Stimulated activated CD4-positive, alpha-beta T cell treated with anti-CD3 and anti-CD28 coated beads, Interleukin-12 subunit alpha, Interleukin-12 subunit beta, amount 100 ng/mL, for 4 hours (primary cell): ENCODE results near the gene HIPK2.
"Not testable (repeated sequence)": the region's sequence is repeated elsewhere in the genome, so short reads cannot be mapped to it uniquely, and the experiment has no call there.

Source experiments
- DNase-seq: peaks from one replicate; pipeline ENCODE4 v3.0.0-alpha.2; 2020

Gene HIPK2

DNA sequence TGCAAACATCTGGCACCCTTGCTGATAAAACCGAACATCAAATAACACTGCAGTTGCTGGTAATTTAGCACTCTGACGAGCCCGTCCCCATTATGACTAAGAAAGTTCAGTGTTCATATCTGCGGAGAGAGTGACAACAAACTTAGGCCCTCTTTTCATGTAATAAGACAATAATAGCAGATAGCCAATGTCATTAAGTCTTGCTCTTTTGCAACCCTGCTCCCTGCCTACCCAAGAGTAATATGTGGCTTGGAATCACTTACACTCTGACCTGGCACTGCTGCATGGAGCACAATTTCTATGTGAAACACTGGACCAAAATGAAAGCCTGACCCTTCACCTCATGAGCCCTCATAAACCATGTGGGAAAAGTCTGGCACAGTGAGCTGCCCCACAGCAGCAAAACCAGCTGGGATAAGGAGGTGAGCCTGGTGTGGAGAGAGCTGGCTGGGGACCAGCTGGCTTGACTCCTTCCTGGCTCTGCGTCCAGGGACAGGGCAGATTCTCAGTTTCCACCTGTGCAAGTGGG, 86.5 kb downstream of the HIPK2 start:
- DNase-seq: no peak

DNA sequence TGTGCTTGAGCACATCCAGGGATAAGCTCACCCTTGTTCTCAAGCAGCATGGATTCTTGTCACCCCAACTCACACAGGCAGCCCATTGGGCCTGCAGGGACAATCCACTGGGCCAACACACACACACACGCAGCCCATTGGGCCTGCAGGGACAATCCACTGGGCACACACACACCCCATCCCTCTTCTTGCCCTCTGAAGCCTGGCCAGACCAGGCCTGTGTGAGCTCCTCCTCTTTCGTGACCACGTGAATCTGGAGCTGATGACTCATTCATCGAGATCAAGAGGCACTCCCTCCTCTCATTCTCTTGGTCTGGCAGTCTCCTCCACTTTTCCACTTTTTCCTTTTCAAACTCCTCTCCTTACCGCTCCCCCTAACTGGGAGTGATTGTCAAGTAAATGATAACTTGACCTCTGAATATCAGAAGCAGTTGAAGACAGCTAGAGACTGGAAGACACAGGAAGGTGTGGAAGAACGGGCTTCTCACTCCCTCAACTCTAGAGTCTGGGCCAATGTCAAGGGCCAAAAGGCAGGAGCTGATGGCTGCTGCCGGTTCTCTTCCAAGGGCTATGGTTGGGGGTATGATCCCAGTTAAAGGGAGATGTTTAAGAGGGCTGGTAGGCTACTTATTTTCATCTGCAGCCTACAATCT, 89.7 kb downstream of the HIPK2 start:
- DNase-seq: no peak

DNA sequence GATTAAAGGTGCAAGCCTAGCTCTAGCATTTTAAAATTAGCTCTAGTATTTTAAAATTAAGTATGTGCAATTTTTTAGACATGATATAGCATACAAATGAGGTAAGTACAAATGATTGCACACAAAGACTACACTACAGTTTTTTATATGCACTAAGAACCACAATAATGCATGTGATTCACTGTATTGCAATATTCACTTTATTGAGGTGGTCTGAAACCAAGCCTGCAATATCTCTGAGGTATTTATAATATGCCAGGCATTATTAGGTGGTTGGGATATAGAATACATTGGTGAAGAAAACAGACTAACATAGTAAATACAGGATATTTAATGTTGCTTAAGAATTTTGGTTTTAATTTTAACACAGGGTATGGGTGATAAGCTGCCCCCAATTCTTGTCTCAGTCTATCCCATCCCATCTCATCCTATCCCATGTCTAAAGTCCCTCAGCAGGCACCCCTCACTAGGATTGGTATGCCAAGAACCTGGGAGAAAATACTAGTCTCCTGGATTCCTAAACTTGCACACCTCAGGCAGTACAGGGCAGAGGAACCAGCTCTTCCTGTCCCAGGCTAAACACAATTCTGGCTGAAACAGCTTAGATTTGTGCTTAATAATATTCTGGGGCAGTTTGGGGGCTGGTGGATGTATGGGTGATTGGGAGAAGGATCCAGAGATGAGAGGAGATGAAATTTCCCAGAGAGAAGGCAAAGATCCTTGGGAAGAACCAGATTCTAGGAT, 90.4 kb downstream of the HIPK2 start:
- no peak for DNase-seq

DNA sequence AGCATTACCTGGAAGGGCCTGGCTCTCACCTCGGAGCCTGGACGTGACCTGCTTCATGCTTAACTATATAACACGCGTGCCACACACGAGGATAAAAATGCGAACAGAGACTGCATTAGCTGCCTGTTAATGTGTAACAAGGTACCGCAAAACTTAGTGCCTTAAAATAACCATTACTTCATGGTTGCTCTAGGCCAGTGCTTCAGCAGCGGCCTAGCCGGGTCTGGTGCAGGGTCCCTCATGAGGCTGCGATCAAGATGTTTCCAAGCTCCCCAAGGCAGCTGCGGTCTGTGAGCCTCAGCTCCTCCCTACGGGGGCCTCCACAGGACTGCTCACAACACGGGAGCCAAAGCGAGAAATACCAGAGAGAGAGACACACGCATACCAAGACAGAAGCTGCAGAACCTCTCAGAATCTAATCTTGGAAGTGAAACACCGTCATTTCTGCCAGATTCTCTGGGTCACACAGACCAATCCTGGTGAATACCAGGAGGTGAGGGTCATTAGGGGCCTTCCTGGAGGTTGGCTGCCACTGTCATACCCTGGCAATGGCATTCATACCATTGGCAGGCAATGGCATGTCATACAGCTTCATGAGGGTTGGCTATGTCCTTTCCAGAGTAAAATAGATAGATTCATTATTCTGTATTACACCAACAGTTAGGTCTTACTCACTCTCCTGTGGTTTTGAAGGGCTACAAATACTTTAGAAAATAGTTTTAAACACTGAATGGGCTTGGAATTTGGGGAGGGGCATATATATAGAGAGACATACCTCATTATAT, 94.5 kb downstream of the HIPK2 start:
- no peak for DNase-seq

DNA sequence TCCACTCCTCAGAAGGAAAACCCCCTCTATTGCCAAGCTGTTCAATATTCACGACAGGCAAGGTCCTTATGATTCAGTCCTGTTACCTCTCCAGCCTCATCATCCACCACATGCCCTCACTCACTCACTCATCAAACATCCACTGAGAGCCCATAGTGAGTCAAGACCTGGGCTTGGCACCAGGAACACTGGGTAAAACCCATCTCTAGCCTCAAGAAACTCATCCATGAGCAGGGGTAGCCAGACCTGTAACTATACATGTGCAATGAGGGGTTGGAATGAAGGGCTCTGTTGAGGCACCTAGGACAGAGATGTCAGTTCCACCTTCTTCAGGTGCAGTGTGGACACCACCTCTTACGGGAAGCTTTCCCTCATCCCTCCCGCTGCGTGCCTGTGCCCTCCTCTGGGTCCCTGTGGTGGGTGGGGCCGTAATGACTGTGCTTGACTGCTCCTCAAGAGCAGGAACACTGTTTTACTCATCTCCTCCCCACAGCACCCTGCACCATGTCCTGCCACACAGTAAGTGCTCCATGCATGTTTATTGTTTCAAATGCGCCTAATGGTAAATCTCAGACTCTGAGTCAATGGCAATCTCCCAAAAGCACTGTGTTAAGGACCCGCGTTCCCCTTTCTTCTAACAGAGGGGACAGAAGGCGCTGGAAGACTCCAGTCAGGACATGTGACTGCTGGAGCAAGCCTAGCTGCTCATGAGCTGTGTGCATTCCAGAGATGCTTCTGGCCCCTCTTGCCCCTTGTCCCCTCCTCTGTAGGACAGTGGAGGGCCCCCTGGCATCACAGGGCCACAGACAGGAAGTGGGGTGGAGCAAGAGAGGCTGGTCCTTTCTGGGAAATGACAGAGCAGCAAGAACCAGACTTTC, 95.4 kb downstream of the HIPK2 start:
- DNase-seq: no peak

DNA sequence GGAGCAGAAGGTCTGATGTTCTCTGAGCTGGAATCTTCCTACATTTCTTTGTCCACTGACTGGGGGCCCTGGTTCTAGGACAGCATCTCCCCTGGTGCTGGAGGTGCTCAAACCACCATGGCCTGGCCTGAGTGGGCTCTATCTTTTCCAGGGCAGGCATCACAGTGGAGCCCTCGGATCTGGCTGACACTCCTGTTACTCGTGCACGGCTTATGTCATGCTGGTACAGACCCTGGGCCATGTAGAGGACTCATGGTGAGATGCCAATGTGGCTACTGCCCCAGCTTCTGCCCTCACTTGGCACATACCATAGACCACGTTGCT, 96.0 kb downstream of the HIPK2 start:
- DNase-seq: no peak

DNA sequence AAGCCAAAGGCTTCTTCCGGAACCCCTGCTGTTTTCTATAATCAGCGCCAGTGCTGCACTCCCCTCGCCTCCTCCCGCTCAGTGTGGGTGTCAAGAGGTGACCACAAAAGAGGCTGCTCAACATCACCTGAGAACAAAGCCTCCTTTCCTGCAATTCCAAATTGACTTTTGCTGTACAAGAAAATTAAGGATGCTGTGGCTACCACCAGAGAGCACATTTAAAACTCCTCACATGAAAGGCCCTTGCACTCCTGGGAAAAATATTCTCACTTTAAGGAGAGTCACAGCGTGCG, 96.4 kb downstream of the HIPK2 start:
- DNase-seq: no peak

DNA sequence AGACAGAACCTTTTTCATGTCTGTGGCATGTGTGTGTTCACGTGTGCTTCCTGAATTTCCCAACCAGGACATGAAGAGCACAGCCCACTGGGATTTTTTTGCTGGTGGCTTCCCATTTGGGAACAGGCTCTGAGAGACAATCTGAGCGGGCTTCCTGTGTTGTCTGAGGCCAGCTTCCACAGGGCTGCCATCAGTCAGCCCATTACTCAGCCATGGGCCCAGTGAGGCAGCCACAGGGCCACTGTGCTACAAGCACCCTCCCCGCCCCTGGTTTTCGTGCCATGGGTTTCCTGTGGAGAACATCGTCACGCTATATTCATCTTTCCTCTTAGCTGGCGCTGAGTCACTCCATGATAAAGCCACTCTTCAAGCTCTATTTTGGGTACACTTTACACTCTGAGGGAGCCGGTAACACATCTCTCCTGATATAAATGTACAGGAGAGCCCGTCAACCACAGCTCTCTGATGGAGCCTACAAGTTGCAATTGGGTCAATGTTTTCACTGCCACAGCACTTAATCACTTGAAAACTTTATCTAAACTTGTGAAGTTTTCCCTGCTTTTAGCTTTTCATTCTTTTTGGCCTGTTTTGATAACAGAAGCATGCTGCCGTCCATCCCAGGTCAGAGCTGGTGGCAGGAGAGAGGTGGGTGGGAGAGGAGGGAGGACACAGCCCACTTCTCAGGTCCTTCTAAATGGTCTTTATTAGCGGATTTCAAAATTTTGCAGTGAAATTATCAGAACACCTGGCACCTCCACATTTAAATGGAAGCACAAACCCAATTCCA, 96.9 kb downstream of the HIPK2 start:
- DNase-seq: peak; percentile 64

DNA sequence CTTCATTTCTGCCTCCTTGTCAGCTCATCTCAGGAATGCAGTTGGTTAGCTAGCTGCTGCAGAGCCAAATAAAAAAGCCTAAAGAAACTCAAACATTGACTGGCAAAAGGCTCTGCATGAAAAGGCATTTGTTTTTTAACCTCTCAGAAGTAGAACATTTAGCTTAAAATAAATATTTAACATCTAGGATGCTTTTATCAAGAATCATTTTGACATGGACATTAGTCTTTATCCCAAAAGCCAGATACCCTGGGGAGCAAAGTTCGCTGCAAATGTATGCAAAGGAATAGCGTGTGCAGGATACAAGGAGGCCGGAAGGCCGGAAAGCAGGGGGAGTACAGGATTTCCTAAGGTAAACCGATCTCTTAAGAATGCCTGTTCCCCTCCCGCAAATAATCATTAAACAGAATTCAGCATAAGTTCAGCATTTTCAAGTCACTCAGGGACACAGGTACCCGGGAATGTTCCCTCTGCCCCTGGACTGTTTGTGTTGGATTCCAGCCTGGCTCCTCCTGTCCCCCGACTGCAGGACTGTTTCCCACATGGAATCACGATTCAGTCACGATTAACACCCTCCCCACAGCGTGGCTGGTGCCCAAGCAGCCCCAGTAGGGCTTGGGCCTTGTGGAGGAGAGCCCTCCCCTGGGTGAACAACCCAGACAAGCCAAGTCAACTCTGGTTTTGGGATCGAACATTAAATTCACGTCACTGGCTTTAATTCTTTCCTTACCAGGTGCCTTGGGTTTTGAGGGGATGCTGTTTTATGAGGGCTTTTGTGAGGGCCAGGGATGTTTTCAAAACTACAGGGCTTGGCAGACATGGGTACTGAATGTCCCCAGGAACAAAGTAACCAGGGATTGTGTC, 97.8 kb downstream of the HIPK2 start:
- no peak for DNase-seq

DNA sequence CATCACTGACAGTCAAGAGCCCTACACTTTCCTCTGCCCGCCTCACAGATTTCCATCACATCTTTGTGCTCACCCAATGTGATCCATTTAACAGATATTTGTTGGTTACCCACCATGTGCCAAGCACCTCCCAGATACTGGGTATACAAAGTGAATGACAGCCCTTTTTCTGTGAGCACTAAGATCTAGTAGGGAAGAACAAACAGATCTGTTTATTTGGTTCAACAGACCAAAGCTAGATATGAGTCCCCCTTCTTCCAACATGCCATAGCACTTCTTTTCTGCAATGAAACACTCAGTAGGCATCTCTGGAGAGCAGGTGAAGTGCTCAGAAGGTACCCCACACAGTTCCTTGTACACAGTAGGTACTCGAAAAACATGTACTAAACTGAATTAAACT, 101.4 kb downstream of the HIPK2 start:
- no peak for DNase-seq

DNA sequence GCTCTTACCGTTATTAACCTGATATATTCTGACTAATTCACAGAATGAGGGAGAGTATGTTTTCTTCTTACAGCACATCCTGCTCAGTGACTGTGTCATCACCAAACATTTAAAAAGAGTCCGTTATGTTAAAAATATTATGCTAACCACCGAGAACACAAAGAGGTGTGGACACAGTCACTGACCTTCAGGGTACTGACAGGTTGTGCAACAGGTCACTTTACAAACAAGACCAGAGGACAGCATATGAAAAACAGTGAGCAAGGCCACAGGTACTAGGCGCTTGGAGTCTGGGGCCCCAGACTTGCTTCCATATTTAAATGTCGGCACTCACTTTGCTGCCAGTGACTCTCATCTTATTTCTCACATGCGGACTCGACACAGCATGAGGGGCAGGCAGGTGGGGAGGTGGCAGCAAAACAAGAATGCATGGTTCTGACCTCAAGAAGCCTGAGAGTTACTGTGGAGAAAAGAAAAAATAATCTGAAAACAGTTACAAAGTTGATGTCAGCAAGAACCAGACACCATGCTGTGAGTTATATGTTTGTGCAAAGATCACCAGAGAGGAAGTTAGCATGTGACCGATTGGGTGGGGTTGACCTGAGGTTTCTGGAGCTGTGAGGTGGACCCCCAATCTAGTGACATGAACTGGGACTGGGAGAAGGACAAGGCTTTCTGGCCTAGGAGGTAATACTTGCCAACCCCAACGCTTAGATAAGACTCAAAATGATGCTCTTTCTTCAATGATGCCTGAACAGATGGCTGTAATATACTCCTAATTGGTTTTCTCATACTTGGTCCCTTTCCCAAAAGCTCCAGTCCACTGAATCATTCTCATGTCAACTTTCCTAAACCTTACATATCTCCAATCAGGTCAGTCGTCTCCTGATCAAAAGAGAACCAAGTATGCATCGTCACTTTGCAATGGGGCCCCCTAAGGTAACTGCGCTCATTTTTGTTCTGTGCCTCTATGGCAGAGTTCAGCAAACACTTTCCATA, 102.4 kb downstream of the HIPK2 start:
- no peak for DNase-seq

DNA sequence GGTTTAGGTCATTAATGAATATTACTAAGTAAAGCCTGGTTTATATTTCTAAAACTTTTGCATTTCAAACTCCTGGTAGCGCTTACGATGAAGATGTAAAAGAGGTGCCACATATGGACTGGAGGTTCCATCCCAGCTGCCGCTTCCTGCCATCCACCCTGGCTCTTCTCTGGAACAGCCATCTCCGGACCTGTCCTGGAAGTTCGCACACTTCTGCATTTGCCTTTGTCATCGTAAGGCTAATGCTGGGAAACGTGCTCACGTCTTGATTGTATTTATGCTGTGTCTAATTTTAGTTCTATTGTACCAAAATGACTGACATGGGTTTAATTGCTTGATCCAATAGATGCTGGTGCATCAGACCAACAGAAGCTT, 103.1 kb downstream of the HIPK2 start:
- DNase-seq: no peak

DNA sequence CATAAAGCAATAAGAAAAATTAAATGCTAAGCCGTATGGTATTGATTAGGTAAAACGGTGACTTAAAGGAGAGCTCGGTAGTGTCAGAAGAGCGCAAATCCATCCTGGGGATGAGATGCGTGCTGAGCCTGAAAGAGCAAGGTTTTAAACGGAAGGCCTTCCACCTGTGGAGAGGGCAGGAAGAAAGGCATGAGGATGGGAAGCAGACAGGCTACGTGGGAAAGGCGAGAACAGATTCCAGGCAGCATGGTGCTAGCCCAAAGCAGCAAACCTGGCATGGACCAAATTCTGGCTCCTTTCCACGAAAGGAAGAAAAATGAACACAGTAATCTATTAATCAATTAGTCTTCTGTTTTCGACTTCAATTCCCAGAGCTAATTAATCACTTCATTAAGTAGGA, 103.5 kb downstream of the HIPK2 start:
- no peak for DNase-seq

DNA sequence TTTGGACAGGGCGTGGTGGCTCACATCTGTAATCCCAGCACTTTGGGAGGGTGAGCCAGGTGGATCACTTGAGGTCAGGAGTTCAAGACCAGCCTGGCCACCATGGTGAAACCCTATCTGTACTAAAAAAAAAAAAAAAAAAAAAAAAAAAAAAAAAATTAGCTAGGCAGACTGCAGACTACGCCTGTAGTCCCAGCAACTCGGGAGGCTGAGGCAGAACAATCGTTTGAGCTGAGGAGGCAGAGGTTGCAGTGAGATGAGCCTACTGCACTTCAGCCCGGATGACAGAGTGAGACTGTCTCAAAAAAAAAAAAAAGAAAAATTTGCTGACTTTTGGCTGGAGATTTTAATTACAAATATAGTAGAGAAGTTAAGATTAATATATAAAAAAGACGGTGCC, 104.0 kb downstream of the HIPK2 start:
- no peak for DNase-seq

DNA sequence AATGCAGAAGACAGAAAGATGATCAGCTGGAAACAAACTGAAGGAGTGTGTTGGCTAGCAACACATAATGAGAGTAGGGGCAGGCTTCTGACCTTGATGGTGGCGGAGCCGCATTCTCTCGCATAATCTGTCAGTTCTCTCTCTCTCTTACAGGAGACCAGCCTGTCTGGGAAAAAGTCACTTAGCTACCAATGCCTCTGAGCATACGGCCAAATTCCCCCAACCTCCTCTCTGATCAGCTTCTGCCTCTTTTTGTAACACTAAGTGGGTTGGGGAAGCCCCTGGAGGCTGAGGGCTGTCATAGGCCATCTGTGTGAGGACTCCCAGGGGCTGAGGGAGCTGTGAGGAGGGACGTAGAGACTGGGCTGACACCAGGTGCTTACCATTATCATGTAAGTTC, 104.6 kb downstream of the HIPK2 start:
- no peak for DNase-seq

DNA sequence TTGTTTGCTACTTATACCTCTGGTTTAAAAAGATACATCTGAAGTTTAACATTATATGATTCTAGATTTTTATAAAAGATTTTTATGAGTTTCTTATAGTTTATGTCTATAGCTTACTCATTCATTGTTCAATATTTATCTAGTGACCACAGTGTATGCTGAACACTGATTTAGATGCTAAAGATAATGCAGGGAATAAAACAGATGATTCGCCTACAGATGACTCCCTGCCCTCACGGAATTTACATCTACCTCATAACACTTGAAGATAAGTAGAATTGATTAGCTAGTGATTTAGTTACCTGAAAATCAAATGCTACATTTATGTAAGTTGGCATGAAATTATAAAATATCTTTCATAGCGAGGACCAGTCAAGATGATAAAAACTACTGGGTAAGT, 105.8 kb downstream of the HIPK2 start:
- no peak for DNase-seq

DNA sequence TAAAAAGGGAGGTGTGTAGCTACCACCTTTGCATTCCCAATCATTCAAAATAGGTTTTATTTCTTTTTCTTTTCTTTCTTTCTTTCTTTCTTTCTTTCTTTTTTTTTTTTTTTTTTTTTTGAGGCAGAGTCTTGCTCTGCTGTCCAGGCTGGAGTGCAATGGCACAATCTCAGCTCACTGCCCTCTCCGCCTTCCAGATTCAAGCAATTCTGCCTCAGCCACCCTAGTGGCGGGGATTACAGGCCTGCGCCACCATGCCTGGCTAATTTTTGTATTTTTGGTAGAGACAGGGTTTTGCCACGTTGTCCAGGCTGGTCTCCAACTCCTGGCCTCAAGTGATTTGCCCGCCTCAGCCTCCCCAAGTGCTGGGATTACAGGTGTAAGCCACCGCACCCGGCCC, 107.1 kb downstream of the HIPK2 start:
- DNase-seq: not testable (repeated sequence)

DNA sequence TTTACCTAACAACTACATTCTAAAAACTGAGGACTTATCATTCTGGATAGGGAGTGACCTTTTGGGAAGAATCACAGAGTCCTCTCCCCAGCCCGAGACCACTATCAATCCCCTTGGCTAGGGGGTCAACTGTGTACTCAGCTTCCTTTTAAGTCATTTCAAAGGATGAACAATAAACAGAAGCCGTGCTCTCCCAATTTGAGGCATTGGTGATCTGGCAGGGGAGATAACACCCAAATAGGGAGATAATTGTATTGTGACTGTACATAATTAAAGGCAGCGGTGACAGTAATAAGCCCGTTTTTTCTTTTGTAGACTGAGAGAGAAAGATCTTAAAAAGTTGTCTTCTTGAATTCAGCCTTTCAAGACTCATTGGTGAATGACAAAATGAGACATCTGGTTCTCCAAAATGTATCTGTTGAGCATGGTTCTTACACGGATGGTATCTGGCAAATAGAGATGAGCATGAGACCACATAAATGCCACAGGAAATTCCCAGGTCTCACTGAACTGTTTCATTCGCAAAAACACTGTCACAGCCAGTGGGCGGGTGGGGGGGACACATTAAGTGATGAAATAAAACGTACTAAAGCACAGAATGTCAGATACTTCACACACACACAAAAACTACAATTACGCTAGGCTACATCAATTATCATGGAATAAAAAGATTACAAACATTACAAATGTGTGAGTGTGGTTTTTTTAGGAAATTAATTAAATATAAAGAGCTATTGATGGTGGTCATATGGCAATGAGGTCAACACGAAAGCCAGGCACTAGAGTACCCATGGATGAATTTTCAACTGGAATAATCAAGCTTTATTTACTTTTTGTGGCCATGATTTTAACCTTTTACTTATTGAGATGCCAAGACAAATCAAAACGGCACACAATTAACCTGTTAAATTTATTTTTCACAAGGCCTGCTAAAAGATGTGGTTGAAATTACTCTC, 108.4 kb downstream of the HIPK2 start:
- DNase-seq: no peak

DNA sequence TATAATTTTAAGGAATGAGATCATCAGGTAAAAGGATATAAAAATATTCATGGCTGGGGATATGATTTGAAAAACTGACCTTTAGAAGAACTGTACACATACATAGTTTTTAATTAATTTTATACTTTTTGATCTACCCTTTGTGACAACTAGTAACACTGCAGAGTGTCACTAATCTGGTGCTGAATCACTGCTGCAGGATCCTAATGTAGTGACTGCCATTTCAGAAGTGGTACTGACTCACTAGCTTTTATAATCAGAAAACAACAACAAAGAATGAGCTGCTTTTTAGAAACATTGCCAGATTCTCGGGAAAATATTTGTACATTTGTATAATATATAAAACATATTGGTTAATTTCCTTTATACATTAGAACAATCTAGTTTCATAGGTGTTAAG, 110.4 kb downstream of the HIPK2 start:
- no peak for DNase-seq
